Loucy (cell line): ENCODE measurements around the gene ASS1.

Experiments used
- CTCF ChIP-seq: fragments of 200-600 bp; sonication (generic); conservative IDR thresholded peaks from 2 replicates; pipeline ENCODE4 v1.5.1; 2014; ENCODE audit warnings: mild to moderate bottlenecking, antibody characterized with exemption, low read length
- EZH2phosphoT487 ChIP-seq: fragments of 200-600 bp; IDR thresholded peaks from 2 replicates; pipeline ENCODE4 v1.6.1; 2018; ENCODE audit warnings: antibody characterized with exemption, mild to moderate bottlenecking, moderate library complexity, borderline replicate concordance

GRCh38 chr9:130405657-130406257 is 39.0 kb upstream of the ASS1 start:
- no peak for TF ChIP-seq CTCF
- no peak for TF ChIP-seq EZH2phosphoT487
